Measurements from ENCODE around the gene RPH3AL.

DNA sequence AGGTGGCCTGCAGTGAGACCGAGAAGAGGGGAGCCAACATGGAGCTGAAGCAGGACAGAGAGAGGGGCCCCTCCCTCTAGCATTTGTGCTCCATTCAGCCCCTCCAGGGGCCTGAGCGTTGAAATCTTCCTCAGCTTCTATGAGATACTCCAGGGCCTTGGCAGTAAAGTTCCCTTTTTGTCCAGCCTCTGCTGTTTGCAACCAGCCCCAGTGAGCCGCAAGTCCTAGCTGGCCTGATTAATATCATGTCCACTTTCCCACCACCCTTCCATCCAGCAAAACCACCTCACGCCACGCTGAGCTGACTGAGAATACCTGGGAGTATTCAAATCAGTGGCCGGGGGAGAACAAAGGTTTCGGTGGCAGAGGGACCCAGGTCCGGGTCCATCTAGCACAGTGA is 11.7 kb upstream of the RPH3AL start:
- TF ChIP-seq, protein P1, sequence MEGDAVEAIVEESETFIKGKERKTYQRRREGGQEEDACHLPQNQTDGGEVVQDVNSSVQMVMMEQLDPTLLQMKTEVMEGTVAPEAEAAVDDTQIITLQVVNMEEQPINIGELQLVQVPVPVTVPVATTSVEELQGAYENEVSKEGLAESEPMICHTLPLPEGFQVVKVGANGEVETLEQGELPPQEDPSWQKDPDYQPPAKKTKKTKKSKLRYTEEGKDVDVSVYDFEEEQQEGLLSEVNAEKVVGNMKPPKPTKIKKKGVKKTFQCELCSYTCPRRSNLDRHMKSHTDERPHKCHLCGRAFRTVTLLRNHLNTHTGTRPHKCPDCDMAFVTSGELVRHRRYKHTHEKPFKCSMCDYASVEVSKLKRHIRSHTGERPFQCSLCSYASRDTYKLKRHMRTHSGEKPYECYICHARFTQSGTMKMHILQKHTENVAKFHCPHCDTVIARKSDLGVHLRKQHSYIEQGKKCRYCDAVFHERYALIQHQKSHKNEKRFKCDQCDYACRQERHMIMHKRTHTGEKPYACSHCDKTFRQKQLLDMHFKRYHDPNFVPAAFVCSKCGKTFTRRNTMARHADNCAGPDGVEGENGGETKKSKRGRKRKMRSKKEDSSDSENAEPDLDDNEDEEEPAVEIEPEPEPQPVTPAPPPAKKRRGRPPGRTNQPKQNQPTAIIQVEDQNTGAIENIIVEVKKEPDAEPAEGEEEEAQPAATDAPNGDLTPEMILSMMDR (IDR thresholded peaks at IDR 0.05), result no peak
- no peak for TF ChIP-seq EP300 (IDR thresholded peaks at IDR 0.05)

All from tibial nerve (tissue), 4 donors.